SK-N-SH (cell line): ENCODE measurements around the gene RIOK3. TPM values are rescaled to one million over a fixed set of nuclear protein-coding genes. Genes with fewer than 3 reads are reported as not detected.

Experiments used
- CTCF ChIA-PET: fragments of 300-600, 350-600 bp; formaldehyde crosslinking; extraction: SDS; loops from one replicate; lab custom pipeline; 2021; lab: Yijun Ruan, JAX
- POLR2A ChIA-PET: fragments of 350-600 bp; sonication (Branson Sonifier 250); formaldehyde crosslinking; extraction: SDS; loops from one replicate; lab custom pipeline; 2020; ENCODE audit warnings: antibody characterized with exemption, inconsistent platforms; lab: Yijun Ruan, JAX
- DNase-seq: peaks from one replicate; pipeline ENCODE4 v3.0.0; 2012
- H2AFZ ChIP-seq: fragments of 200-600 bp; sonication (generic); 2 replicates; pipeline ENCODE4 v1.8.1; 2016; ENCODE audit warnings: antibody characterized with exemption, mild to moderate bottlenecking, low read depth
- H3F3A ChIP-seq: fragments of 200-600 bp; sonication (generic); replicated peaks from 2 replicates; pipeline ENCODE3; 2016; ENCODE audit warnings: antibody characterized with exemption, mild to moderate bottlenecking; ENCODE audit not compliant: insufficient read depth
- H3K27ac ChIP-seq, 2 experiments: fragments of 200-500 bp in 1 of 2; fragments of 200-600 bp in 1 of 2; sonication (Bioruptor generic) in 1 of 2; sonication (generic), shearing (Covaris generic) in 1 of 2; 2 replicates each; pipeline versions ENCODE4 v1.5.1 to v1.6.1; 2014 to 2016; ENCODE audit warnings: low read depth in 2 of 2, inconsistent platforms in 1 of 2, low read length in 1 of 2, mild to moderate bottlenecking in 1 of 2, mixed read lengths in 1 of 2
- H3K27me3 ChIP-seq: fragments of 200-600 bp; sonication (generic), shearing (Covaris generic); 2 replicates; pipeline ENCODE4 v1.6.1; 2016; ENCODE audit warnings: mixed run types; ENCODE audit not compliant: insufficient read depth
- H3K36me3 ChIP-seq, 2 experiments: fragments of 200-500 bp in 1 of 2; fragments of 200-600 bp in 1 of 2; sonication (Bioruptor generic) in 1 of 2; sonication (generic) in 1 of 2; replicated peaks in 1 of 2; 2 replicates each; pipeline versions ENCODE3 to v1.5.1; 2014 to 2016; ENCODE audit warnings: low read length in 1 of 2, mild to moderate bottlenecking in 1 of 2; ENCODE audit not compliant: insufficient read depth in 2 of 2, control insufficient read depth in 1 of 2
- H3K4me1 ChIP-seq, 2 experiments: fragments of 200-500 bp in 1 of 2; fragments of 200-600 bp in 1 of 2; sonication (Bioruptor generic) in 1 of 2; sonication (generic), shearing (Covaris generic) in 1 of 2; 2 replicates each; pipeline versions ENCODE4 v1.5.1 to v1.6.1; 2014 to 2016; ENCODE audit warnings: low read depth in 1 of 2, low read length in 1 of 2, mixed run types in 1 of 2; ENCODE audit not compliant: insufficient read depth in 2 of 2, control insufficient read depth in 1 of 2
- H3K4me2 ChIP-seq: fragments of 200-600 bp; sonication (generic), shearing (Covaris generic); 2 replicates; pipeline ENCODE4 v1.6.1; 2017; ENCODE audit warnings: mixed run types
- H3K4me3 ChIP-seq, 2 experiments: fragments of 200-500 bp in 1 of 2; fragments of 200-600 bp in 1 of 2; sonication (Bioruptor generic) in 1 of 2; sonication (generic), shearing (Covaris generic) in 1 of 2; 2 replicates each; pipeline versions ENCODE4 v1.5.1 to v1.8.1; 2014 to 2016; ENCODE audit warnings: low read depth in 2 of 2, inconsistent platforms in 1 of 2, low read length in 1 of 2, mild to moderate bottlenecking in 1 of 2, mixed read lengths in 1 of 2, moderate library complexity in 1 of 2
- H3K79me2 ChIP-seq: fragments of 200-600 bp; sonication (generic); 2 replicates; pipeline ENCODE4 v1.8.1; 2017; ENCODE audit warnings: mild to moderate bottlenecking; ENCODE audit not compliant: insufficient read depth
- H3K9ac ChIP-seq: fragments of 200-600 bp; sonication (generic); 2 replicates; pipeline ENCODE4 v1.6.1; 2017; ENCODE audit warnings: mixed run types
- H3K9me2 ChIP-seq: fragments of 200-600 bp; sonication (generic); 2 replicates; pipeline ENCODE4 v1.6.1; 2017; ENCODE audit warnings: mixed run types
- H3K9me3 ChIP-seq: fragments of 200-600 bp; sonication (generic); 2 replicates; pipeline ENCODE4 v1.6.1; 2017; ENCODE audit warnings: mixed run types, mild to moderate bottlenecking, moderate library complexity
- H4K20me1 ChIP-seq: fragments of 200-600 bp; sonication (generic); 2 replicates; pipeline ENCODE4 v1.6.1; 2017; ENCODE audit warnings: mild to moderate bottlenecking, mixed run types; ENCODE audit not compliant: insufficient read depth
- CHD2 ChIP-seq: fragments of 150-350 bp; IDR thresholded peaks from 2 replicates; pipeline ENCODE4 v1.6.1; 2018; ENCODE audit warnings: low read length; ENCODE audit not compliant: partially characterized antibody
- ELF1 ChIP-seq: IDR thresholded peaks from 2 replicates; pipeline ENCODE4 v1.4.0; 2012
- EP300 ChIP-seq, 2 experiments: IDR thresholded peaks; 2 replicates each; pipeline versions ENCODE4 v1.4.0 to v1.6.1; 2012; ENCODE audit warnings: borderline replicate concordance in 1 of 2, low read depth in 1 of 2, low read length in 1 of 2
- FOSL2 ChIP-seq: IDR thresholded peaks from 2 replicates; pipeline ENCODE4 v1.4.0; 2012; ENCODE audit warnings: low read depth, mild to moderate bottlenecking, moderate library complexity, borderline replicate concordance
- GABPA ChIP-seq: IDR thresholded peaks from 2 replicates; pipeline ENCODE4 v1.4.0; 2012; ENCODE audit warnings: low read depth, mild to moderate bottlenecking
- MXI1 ChIP-seq: IDR thresholded peaks from 2 replicates; pipeline ENCODE4 v1.6.1; 2012; ENCODE audit warnings: mild to moderate bottlenecking, low read depth, low read length, improper control_type of control experiment
- POLR2AphosphoS5 ChIP-seq: IDR thresholded peaks from 2 replicates; pipeline ENCODE4 v1.6.1; 2012; ENCODE audit warnings: low read depth, low read length
- RCOR1 ChIP-seq: fragments of 150-350 bp; IDR thresholded peaks from 2 replicates; pipeline ENCODE4 v1.6.1; 2017; ENCODE audit warnings: antibody characterized with exemption, low read length
- RFX5 ChIP-seq: IDR thresholded peaks from 2 replicates; pipeline ENCODE4 v1.6.1; 2012; ENCODE audit warnings: mild to moderate bottlenecking, improper control_type of control experiment, low read length
- SIN3A ChIP-seq: IDR thresholded peaks from 2 replicates; pipeline ENCODE4 v1.6.1; 2012; ENCODE audit warnings: low read depth, mild to moderate bottlenecking, low read length, moderate library complexity, borderline replicate concordance
- SMC3 ChIP-seq: IDR thresholded peaks from 2 replicates; pipeline ENCODE4 v1.6.1; 2012; ENCODE audit warnings: low read depth, low read length, improper control_type of control experiment
- TAF1 ChIP-seq: IDR thresholded peaks from 2 replicates; pipeline ENCODE4 v1.6.1; 2012; ENCODE audit warnings: low read depth, mild to moderate bottlenecking, low read length, moderate library complexity, borderline replicate concordance
- TCF12 ChIP-seq: IDR thresholded peaks from 2 replicates; pipeline ENCODE4 v1.4.0; 2012
- WGBS: methylation state at CpG from one replicate; pipeline ENCODE4 v1.1.6; 2017; ENCODE audit warnings: low lambda C conversion rate; 5-methylcytosine and 5-hydroxymethylcytosine counted together
- polyA plus RNA-seq, 3 experiments: library from polyadenylated mRNA; depleted of rRNA; stranded (reverse); fragments of >200 nt; gene quantifications; 2 replicates each; pipeline ENCODE4 v1.2.3, GENCODE V29; 2012
- TF ChIP-seq, protein P1 (sequence below): fragments of 150-350 bp; IDR thresholded peaks from 2 replicates; pipeline ENCODE4 v1.6.1; 2017; ENCODE audit warnings: antibody characterized with exemption, low read length, low read depth, borderline replicate concordance
- TF ChIP-seq, protein P2 (sequence below): IDR thresholded peaks from 2 replicates; pipeline ENCODE4 v1.4.0; 2012; ENCODE audit warnings: low read depth
- TF ChIP-seq, protein P3 (sequence below): IDR thresholded peaks from 2 replicates; pipeline ENCODE4 v1.4.0; 2012; ENCODE audit warnings: low read depth, borderline replicate concordance
- TF ChIP-seq, protein P4 (sequence below): IDR thresholded peaks from 2 replicates; pipeline ENCODE4 v1.4.0; 2012; ENCODE audit warnings: low read depth, borderline replicate concordance
- TF ChIP-seq, protein P5 (sequence below): IDR thresholded peaks from 2 replicates; pipeline ENCODE4; 2012
- TF ChIP-seq, protein P6 (sequence below): IDR thresholded peaks from 2 replicates; pipeline ENCODE4 v1.6.1; 2012; ENCODE audit warnings: mild to moderate bottlenecking, low read depth, low read length, moderate library complexity

Gene RIOK3, protein sequence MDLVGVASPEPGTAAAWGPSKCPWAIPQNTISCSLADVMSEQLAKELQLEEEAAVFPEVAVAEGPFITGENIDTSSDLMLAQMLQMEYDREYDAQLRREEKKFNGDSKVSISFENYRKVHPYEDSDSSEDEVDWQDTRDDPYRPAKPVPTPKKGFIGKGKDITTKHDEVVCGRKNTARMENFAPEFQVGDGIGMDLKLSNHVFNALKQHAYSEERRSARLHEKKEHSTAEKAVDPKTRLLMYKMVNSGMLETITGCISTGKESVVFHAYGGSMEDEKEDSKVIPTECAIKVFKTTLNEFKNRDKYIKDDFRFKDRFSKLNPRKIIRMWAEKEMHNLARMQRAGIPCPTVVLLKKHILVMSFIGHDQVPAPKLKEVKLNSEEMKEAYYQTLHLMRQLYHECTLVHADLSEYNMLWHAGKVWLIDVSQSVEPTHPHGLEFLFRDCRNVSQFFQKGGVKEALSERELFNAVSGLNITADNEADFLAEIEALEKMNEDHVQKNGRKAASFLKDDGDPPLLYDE
- 12.3 and 16.5 TPM in 2 replicates for polyA plus RNA-seq (2012; rRNA removed)
- 14.9 and 19.2 TPM in 2 replicates for polyA plus RNA-seq (2012; cell fraction: cytosol; rRNA removed)
- 30.1 and 41.4 TPM in 2 replicates for polyA plus RNA-seq (2012; cell fraction: nucleus; rRNA removed)

DNA sequence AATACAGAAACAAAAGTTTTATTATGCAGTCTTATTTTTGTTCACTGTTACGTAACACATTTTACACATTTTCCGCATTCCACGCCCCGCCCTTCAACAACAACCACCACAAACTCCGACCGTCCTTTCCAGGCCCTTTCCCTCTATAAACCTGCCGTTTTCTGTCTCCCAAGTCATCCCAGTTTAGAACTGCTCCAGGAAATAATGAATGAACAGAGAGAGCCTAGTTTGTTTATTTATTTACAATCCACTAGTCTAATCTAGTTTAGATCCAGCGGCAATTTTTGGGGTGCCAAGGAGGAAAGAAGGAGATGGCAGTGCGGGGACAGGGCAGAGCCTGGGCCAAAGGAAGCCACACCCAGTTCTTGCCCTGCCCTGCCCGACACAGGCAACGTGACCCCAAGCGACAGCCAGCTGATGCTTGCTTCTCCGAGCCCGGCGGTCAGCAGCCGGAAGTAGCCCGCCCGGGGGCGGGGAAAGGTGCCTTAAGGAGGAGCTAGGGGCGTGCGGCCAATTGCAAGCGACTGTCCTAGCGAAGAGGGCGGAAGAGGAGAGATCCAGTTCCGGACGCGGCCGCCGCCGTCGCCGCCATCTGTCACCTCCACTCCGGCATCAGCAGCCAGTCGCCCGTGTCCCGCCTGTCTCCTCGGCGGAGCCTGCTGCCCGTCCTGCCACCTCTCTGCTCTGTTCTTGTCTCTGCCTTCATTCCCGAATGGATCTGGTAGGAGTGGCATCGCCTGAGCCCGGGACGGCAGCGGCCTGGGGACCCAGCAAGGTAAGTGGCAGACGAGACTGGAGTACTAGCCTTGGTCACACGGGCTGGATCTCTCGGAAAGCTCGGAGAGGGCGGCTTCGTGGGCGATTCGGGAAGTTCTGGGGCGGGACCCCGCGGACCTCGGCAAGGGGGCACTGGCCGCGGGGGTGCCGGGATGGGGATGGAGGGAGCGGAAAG lies at the start of gene RIOK3:
Gene RIOK3, plus strand, starts transcription at position 560 of the 952 bp plus-strand sequence. Its CDS starts 153 bp downstream, at position 713.
- Histone ChIP-seq H3K9ac (peak within 1 kb of the TSS; percentile 81), H3K9me3 (no peaks in the 10 kb centered on the region), H3K27ac (peak within 1 kb of the TSS; percentile 64 to 82), H2AFZ (peak within 1 kb of the TSS; percentile 94), H3K4me1 (peaks cover 0 to 4% of the 10 kb centered on the region in 2 experiments; a peak in 1 of 4 replicates), H3K36me3 (peaks cover 0 to 8% of the 10 kb centered on the region in 2 experiments), H3K4me2 (peak within 1 kb of the TSS; percentile 83), H3K9me2 (no peaks in the 10 kb centered on the region), H3K79me2 (peaks cover 49% of the 10 kb centered on the region), H3K4me3 (peak within 1 kb of the TSS; percentile 85 to 90), H3F3A (no peaks in the 10 kb centered on the region), H3K27me3 (no peaks in the 10 kb centered on the region), H4K20me1 (peaks cover 40% of the 10 kb centered on the region)
- peak; percentile 96 for DNase-seq
- CTCF ChIA-PET: no interaction called here
- POLR2A ChIA-PET: no interaction called here
- WGBS: 10% methylated on average over 29 of the region's 60 CpGs
- TF ChIP-seq, protein P1, sequence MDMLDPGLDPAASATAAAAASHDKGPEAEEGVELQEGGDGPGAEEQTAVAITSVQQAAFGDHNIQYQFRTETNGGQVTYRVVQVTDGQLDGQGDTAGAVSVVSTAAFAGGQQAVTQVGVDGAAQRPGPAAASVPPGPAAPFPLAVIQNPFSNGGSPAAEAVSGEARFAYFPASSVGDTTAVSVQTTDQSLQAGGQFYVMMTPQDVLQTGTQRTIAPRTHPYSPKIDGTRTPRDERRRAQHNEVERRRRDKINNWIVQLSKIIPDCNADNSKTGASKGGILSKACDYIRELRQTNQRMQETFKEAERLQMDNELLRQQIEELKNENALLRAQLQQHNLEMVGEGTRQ: peak; percentile 38; the same call in 1 of the 2 replicates
- TF ChIP-seq GABPA (peak; percentile 89), ELF1 (peak; percentile 78), MXI1 (peak; percentile 98), FOSL2 (no peak), EP300 (IDR thresholded peaks at IDR 0.05; ENCODE audit: borderline replicate concordance in 1 of 2, low read depth in 1 of 2, low read length in 1 of 2) (peak in 1 of 2 experiments; percentile 23; a peak in 1 of 4 replicates), CHD2 (peak; percentile 58), SIN3A (peak; percentile 97), RCOR1 (peak; percentile 39; the same call in 1 of the 2 replicates), RFX5 (no peak), POLR2AphosphoS5 (peak; percentile 81), TAF1 (peak; percentile 44), SMC3 (no peak), TCF12 (0 out of 2 replicates have a peak, but pooled peaks have one; percentile 11)
- TF ChIP-seq, protein P2, sequence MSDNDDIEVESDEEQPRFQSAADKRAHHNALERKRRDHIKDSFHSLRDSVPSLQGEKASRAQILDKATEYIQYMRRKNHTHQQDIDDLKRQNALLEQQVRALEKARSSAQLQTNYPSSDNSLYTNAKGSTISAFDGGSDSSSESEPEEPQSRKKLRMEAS: peak; percentile 77; the same call in 1 of the 2 replicates
- TF ChIP-seq, protein P3, sequence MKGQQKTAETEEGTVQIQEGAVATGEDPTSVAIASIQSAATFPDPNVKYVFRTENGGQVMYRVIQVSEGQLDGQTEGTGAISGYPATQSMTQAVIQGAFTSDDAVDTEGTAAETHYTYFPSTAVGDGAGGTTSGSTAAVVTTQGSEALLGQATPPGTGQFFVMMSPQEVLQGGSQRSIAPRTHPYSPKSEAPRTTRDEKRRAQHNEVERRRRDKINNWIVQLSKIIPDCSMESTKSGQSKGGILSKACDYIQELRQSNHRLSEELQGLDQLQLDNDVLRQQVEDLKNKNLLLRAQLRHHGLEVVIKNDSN: peak; percentile 83
- TF ChIP-seq, protein P4, sequence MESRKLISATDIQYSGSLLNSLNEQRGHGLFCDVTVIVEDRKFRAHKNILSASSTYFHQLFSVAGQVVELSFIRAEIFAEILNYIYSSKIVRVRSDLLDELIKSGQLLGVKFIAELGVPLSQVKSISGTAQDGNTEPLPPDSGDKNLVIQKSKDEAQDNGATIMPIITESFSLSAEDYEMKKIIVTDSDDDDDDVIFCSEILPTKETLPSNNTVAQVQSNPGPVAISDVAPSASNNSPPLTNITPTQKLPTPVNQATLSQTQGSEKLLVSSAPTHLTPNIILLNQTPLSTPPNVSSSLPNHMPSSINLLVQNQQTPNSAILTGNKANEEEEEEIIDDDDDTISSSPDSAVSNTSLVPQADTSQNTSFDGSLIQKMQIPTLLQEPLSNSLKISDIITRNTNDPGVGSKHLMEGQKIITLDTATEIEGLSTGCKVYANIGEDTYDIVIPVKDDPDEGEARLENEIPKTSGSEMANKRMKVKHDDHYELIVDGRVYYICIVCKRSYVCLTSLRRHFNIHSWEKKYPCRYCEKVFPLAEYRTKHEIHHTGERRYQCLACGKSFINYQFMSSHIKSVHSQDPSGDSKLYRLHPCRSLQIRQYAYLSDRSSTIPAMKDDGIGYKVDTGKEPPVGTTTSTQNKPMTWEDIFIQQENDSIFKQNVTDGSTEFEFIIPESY: no peak
- TF ChIP-seq, protein P5, sequence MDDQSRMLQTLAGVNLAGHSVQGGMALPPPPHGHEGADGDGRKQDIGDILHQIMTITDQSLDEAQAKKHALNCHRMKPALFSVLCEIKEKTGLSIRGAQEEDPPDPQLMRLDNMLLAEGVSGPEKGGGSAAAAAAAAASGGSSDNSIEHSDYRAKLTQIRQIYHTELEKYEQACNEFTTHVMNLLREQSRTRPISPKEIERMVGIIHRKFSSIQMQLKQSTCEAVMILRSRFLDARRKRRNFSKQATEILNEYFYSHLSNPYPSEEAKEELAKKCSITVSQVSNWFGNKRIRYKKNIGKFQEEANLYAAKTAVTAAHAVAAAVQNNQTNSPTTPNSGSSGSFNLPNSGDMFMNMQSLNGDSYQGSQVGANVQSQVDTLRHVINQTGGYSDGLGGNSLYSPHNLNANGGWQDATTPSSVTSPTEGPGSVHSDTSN: peak; percentile 35; the same call in 1 of the 2 replicates
- TF ChIP-seq, protein P6, sequence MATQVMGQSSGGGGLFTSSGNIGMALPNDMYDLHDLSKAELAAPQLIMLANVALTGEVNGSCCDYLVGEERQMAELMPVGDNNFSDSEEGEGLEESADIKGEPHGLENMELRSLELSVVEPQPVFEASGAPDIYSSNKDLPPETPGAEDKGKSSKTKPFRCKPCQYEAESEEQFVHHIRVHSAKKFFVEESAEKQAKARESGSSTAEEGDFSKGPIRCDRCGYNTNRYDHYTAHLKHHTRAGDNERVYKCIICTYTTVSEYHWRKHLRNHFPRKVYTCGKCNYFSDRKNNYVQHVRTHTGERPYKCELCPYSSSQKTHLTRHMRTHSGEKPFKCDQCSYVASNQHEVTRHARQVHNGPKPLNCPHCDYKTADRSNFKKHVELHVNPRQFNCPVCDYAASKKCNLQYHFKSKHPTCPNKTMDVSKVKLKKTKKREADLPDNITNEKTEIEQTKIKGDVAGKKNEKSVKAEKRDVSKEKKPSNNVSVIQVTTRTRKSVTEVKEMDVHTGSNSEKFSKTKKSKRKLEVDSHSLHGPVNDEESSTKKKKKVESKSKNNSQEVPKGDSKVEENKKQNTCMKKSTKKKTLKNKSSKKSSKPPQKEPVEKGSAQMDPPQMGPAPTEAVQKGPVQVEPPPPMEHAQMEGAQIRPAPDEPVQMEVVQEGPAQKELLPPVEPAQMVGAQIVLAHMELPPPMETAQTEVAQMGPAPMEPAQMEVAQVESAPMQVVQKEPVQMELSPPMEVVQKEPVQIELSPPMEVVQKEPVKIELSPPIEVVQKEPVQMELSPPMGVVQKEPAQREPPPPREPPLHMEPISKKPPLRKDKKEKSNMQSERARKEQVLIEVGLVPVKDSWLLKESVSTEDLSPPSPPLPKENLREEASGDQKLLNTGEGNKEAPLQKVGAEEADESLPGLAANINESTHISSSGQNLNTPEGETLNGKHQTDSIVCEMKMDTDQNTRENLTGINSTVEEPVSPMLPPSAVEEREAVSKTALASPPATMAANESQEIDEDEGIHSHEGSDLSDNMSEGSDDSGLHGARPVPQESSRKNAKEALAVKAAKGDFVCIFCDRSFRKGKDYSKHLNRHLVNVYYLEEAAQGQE: no peak
